ENCODE measurements around the gene SPATA32.

Gene SPATA32

GRCh38 chr17:45238155-45238774 lies 23.6 kb downstream of the SPATA32 start:
- Mint-ChIP-seq H3K4me3 (no peak overlapping the region), H3K27me3 (ENCODE audit: low read depth, poor library complexity) (peaks cover 81% of the 10 kb centered on the region), H3K27ac (no peak overlapping the region), H3K36me3 (ENCODE audit: low read depth) (no peaks in the 10 kb centered on the region), H3K9me3 (no peaks in the 10 kb centered on the region), H3K4me1 (peaks cover 10% of the 10 kb centered on the region)
- TF ChIP-seq, protein P1, sequence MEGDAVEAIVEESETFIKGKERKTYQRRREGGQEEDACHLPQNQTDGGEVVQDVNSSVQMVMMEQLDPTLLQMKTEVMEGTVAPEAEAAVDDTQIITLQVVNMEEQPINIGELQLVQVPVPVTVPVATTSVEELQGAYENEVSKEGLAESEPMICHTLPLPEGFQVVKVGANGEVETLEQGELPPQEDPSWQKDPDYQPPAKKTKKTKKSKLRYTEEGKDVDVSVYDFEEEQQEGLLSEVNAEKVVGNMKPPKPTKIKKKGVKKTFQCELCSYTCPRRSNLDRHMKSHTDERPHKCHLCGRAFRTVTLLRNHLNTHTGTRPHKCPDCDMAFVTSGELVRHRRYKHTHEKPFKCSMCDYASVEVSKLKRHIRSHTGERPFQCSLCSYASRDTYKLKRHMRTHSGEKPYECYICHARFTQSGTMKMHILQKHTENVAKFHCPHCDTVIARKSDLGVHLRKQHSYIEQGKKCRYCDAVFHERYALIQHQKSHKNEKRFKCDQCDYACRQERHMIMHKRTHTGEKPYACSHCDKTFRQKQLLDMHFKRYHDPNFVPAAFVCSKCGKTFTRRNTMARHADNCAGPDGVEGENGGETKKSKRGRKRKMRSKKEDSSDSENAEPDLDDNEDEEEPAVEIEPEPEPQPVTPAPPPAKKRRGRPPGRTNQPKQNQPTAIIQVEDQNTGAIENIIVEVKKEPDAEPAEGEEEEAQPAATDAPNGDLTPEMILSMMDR (IDR thresholded peaks at IDR 0.05), result no peak
- no peak for DNase-seq

DNA sequence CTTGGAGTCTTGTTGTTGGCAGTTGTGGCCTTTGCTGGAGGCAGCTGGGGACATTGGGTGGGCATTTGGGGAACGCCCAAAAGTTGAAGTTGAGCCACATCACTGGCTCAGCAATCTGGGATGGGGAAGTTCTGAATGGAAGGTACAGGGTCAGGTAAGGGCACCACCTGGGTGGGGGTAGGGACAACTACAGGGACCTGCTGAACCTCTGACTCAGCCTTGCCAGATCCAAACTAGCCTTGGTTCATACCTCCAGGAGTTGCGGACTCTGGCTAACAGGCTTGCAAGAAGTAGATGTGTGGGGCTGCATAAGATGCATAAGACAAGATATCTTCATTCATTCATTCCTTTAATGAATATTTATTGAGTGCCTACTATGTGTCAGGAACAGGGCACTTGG lies 24.2 kb downstream of the SPATA32 start:
- Mint-ChIP-seq H3K27ac (no peak overlapping the region), H3K27me3 (ENCODE audit: low read depth, poor library complexity) (peaks cover 75% of the 10 kb centered on the region), H3K36me3 (ENCODE audit: low read depth) (no peaks in the 10 kb centered on the region), H3K9me3 (no peaks in the 10 kb centered on the region), H3K4me1 (peaks cover 8% of the 10 kb centered on the region), H3K4me3 (no peak overlapping the region)
- DNase-seq, result no peak
- TF ChIP-seq, protein P1 (IDR thresholded peaks at IDR 0.05), result no peak

- no peaks in the 10 kb centered on the region for H3K9me3 Mint-ChIP-seq
- H3K27ac Mint-ChIP-seq, result no peak overlapping the region
- no peak for DNase-seq
- H3K27me3 Mint-ChIP-seq (ENCODE audit: low read depth, poor library complexity), result peaks cover 70% of the 10 kb centered on the region
- H3K4me1 Mint-ChIP-seq, result peaks cover 5% of the 10 kb centered on the region
- TF ChIP-seq, protein P1 (IDR thresholded peaks at IDR 0.05), result no peak
- H3K36me3 Mint-ChIP-seq (ENCODE audit: low read depth), result no peaks in the 10 kb centered on the region
- H3K4me3 Mint-ChIP-seq, result no peak overlapping the region
These were observed 25.6 kb downstream of the SPATA32 start for GRCh38 chr17:45236282-45236606.

DNA sequence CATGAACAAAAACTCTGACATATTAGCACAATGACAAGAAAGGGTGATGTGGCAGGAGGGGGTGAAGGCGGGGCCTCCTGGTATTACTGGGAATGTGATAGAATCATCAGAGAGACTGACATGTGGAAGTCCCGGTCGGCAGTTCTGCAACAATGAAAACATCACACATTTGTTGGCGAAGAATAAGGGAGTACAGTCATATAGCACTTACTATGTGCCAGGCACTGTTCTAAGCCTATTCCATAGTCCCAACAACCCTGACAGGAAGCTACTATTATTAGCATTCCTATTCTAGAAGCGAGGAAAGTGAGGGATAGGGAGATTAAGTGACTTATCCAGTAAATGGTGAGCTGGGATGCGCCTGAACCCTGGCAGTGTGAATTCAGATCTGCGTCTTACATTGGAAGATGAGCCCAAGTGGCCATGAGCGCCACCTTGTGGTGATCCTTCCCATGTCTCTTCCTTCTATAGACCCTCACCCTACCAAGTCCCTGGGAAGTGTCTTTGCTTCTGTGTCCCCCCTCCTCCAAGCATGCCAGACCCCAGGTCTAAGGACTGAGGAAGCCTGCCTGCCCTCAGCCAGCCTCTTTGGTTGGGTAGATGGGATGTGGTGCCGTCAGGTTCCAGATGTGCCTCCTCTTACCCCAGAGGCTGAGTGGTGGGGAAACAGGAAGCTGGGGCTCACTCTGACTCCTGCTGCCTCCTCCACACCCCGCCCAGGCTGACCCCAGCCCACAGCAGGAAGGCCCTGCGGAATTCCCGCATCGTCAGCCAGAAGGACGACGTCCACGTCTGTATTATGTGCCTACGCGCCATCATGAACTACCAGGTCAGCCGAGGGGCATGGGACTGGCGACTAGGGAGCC lies 26.2 kb downstream of the SPATA32 start:
- no peak overlapping the region for H3K27ac Mint-ChIP-seq
- H3K9me3 Mint-ChIP-seq, result no peaks in the 10 kb centered on the region
- peak; percentile 87 for DNase-seq
- peaks cover 5% of the 10 kb centered on the region for H3K4me1 Mint-ChIP-seq
- TF ChIP-seq, protein P1 (IDR thresholded peaks at IDR 0.05), result peak; percentile 84
- no peak overlapping the region for H3K4me3 Mint-ChIP-seq
- no peaks in the 10 kb centered on the region for H3K36me3 Mint-ChIP-seq (ENCODE audit: low read depth)
- peaks cover 64% of the 10 kb centered on the region for H3K27me3 Mint-ChIP-seq (ENCODE audit: low read depth, poor library complexity)

- Mint-ChIP-seq H3K27ac (no peak overlapping the region), H3K27me3 (ENCODE audit: low read depth, poor library complexity) (peaks cover 56% of the 10 kb centered on the region), H3K4me3 (no peak overlapping the region), H3K9me3 (no peaks in the 10 kb centered on the region), H3K36me3 (ENCODE audit: low read depth) (no peaks in the 10 kb centered on the region), H3K4me1 (peaks cover 5% of the 10 kb centered on the region)
- TF ChIP-seq, protein P1 (IDR thresholded peaks at IDR 0.05), result peak; percentile 39
- peak; percentile 47 for DNase-seq
These were observed 27.1 kb downstream of the SPATA32 start for GRCh38 chr17:45234641-45235415.
